ENCODE measurements around the gene INTS3. TPM values are rescaled to one million over a fixed set of nuclear protein-coding genes. Genes with fewer than 3 reads are reported as not detected.
A peak's percentile ranks its signal among the peaks of the same experiment; 100 is the strongest.

INTS3 gene
- total RNA-seq, 1 donor from 2014 or later = 39.5 TPM

DNA sequence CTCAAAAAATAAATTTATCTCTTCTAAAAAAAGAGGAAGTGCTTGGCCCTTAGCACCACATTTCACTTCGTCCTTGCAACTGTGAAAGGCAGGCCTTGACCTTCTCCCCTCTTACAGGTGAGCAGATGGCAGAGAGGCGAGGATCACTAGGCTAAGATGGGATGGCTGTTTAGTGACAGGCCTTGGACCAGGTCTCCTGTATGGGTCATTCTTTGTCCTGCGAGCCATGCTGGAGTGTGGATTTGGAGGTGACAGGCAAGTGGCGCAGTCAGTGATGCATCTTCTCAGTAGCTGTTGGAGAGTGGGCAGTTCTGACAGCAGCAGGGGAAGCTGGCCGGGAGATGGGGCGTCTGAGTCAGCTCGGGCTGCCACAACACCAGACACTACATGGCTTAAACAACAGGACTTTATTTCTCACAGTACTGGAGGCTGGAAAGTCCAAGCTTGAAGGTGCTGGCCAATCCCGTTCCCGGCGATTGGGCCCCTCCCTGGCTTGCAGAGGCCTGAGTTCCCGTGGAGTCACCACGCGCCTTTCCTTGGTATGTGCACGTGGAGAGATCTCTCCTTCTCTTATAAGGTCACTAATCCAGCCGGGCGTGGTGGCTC, 63.9 kb downstream of the INTS3 start:
- TF ChIP-seq EZH2 (IDR thresholded peaks at IDR 0.05; ENCODE audit: insufficient read depth, low read length) = no peak
- Histone ChIP-seq H4K20me1 (ENCODE audit: insufficient read depth, low read length) (no peaks in the 10 kb centered on the region), H3K9ac (ENCODE audit: low read length) (no peak overlapping the region), H3K27ac (ENCODE audit: low read depth, low read length) (peak overlapping the region; percentile 11), H3K4me3 (ENCODE audit: insufficient read depth, low read depth, low read length) (no peak overlapping the region), H3K9me3 (ENCODE audit: insufficient read depth, low read depth, low read length) (no peaks in the 10 kb centered on the region), H2AFZ (ENCODE audit: low read depth, low read length) (no peak overlapping the region), H3K36me3 (ENCODE audit: insufficient read depth, low read length) (no peaks in the 10 kb centered on the region), H3K4me1 (ENCODE audit: insufficient read depth, low read length) (peaks cover 16% of the 10 kb centered on the region), H3K27me3 (ENCODE audit: insufficient read depth, low read length) (no peaks in the 10 kb centered on the region), H3K79me2 (ENCODE audit: insufficient read depth, low read length) (no peaks in the 10 kb centered on the region), H3K4me2 (ENCODE audit: low read length) (no peak overlapping the region)
- Mint-ChIP-seq H3K27ac (ENCODE audit: unreplicated experiment) (peak overlapping the region; percentile 11), H3K4me3 (ENCODE audit: unreplicated experiment) (no peak overlapping the region), H3K27me3 (ENCODE audit: low read depth, unreplicated experiment) (peaks cover 7% of the 10 kb centered on the region), H3K9me3 (ENCODE audit: unreplicated experiment) (no peaks in the 10 kb centered on the region), H3K4me1 (ENCODE audit: low read depth, unreplicated experiment) (peaks cover 6% of the 10 kb centered on the region), H3K36me3 (ENCODE audit: low read depth, unreplicated experiment) (no peaks in the 10 kb centered on the region)
- FAIRE-seq (no peak), DNase-seq (ENCODE audit: low read depth) (peak; percentile 57)

GRCh38 chr1:153792631-153793041, 64.8 kb downstream of the INTS3 start:
- DNase-seq (ENCODE audit: low read depth) = no peak
- Histone ChIP-seq H3K4me2 (ENCODE audit: low read length) (no peak overlapping the region), H3K4me3 (ENCODE audit: insufficient read depth, low read depth, low read length) (no peak overlapping the region), H3K27me3 (ENCODE audit: insufficient read depth, low read length) (no peaks in the 10 kb centered on the region), H3K4me1 (ENCODE audit: insufficient read depth, low read length) (peaks cover 16% of the 10 kb centered on the region), H2AFZ (ENCODE audit: low read depth, low read length) (no peak overlapping the region), H3K9me3 (ENCODE audit: insufficient read depth, low read depth, low read length) (no peaks in the 10 kb centered on the region), H3K79me2 (ENCODE audit: insufficient read depth, low read length) (no peaks in the 10 kb centered on the region), H3K9ac (ENCODE audit: low read length) (no peak overlapping the region), H3K36me3 (ENCODE audit: insufficient read depth, low read length) (no peaks in the 10 kb centered on the region), H4K20me1 (ENCODE audit: insufficient read depth, low read length) (peaks cover 4% of the 10 kb centered on the region), H3K27ac (ENCODE audit: low read depth, low read length) (no peak overlapping the region)
- Mint-ChIP-seq H3K27ac (ENCODE audit: unreplicated experiment) (no peak overlapping the region), H3K4me1 (ENCODE audit: low read depth, unreplicated experiment) (peaks cover 6% of the 10 kb centered on the region), H3K4me3 (ENCODE audit: unreplicated experiment) (no peak overlapping the region), H3K9me3 (ENCODE audit: unreplicated experiment) (no peaks in the 10 kb centered on the region), H3K27me3 (ENCODE audit: low read depth, unreplicated experiment) (peaks cover 7% of the 10 kb centered on the region), H3K36me3 (ENCODE audit: low read depth, unreplicated experiment) (no peaks in the 10 kb centered on the region)
- TF ChIP-seq EZH2 (IDR thresholded peaks at IDR 0.05; ENCODE audit: insufficient read depth, low read length) = no peak
- no peak for TF ChIP-seq CTCF (IDR thresholded peaks at IDR 0.05; ENCODE audit: insufficient read depth, low read depth, low read length)
- no peak for FAIRE-seq

DNA sequence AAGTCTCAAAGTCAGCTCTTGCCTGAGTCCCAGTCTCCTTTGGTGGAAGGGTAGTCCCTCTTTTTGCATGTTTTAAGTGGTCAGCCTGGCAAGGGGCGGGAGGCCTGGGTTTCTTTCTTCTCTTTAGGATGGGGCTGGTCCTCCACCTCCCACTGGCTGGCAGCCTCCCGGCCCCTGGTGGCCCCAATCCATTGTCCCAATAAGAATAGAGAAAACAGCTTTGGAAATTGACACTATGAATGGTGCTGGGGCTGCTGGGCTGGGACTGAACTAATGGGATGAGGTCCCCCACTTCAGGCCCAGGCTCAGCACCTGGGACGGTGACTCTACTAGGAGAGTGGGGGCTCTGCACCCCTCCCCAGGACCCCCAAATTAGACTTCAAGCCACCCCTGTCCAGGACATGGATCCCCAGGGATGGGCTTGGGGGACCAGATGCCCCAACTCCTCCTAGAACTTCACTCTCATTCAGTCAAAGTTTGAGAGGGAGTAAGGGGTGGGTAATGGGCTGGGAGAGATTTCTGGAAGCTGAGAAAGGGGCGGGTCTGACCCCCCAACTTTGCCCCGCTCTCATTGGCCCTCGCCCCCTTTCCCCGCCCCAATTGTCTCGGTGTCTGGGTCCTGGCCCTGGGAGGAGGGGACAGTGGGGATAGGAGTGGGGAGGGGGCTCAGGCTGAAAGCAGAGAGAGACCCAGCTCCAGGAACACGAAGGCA, 65.6 kb downstream of the INTS3 start:
- Mint-ChIP-seq H3K27ac (ENCODE audit: unreplicated experiment) (no peak overlapping the region), H3K36me3 (ENCODE audit: low read depth, unreplicated experiment) (no peaks in the 10 kb centered on the region), H3K9me3 (ENCODE audit: unreplicated experiment) (no peaks in the 10 kb centered on the region), H3K4me3 (ENCODE audit: unreplicated experiment) (no peak overlapping the region), H3K4me1 (ENCODE audit: low read depth, unreplicated experiment) (peaks cover 6% of the 10 kb centered on the region), H3K27me3 (ENCODE audit: low read depth, unreplicated experiment) (peaks cover 7% of the 10 kb centered on the region)
- FAIRE-seq = no peak
- no peak overlapping the region for H3K9ac ChIP-seq (ENCODE audit: low read length)
- no peaks in the 10 kb centered on the region for H3K36me3 ChIP-seq (ENCODE audit: insufficient read depth, low read length)
- no peak for DNase-seq (ENCODE audit: low read depth)
- peaks cover 4% of the 10 kb centered on the region for H4K20me1 ChIP-seq (ENCODE audit: insufficient read depth, low read length)
- H3K4me1 ChIP-seq (ENCODE audit: insufficient read depth, low read length) = peaks cover 16% of the 10 kb centered on the region
- no peaks in the 10 kb centered on the region for H3K27me3 ChIP-seq (ENCODE audit: insufficient read depth, low read length)
- no peak overlapping the region for H2AFZ ChIP-seq (ENCODE audit: low read depth, low read length)
- H3K79me2 ChIP-seq (ENCODE audit: insufficient read depth, low read length) = no peaks in the 10 kb centered on the region
- no peak overlapping the region for H3K4me3 ChIP-seq (ENCODE audit: insufficient read depth, low read depth, low read length)
- no peak overlapping the region for H3K27ac ChIP-seq (ENCODE audit: low read depth, low read length)
- TF ChIP-seq EZH2 (IDR thresholded peaks at IDR 0.05; ENCODE audit: insufficient read depth, low read length) = no peak
- no peak for TF ChIP-seq CTCF (IDR thresholded peaks at IDR 0.05; ENCODE audit: insufficient read depth, low read depth, low read length)
- H3K9me3 ChIP-seq (ENCODE audit: insufficient read depth, low read depth, low read length) = no peaks in the 10 kb centered on the region
- H3K4me2 ChIP-seq (ENCODE audit: low read length) = no peak overlapping the region
